Rectal smooth muscle tissue (tissue), 1 donor: ENCODE measurements around the gene ADCY2.

Experiments used
- H3K27ac ChIP-seq: one replicate; pipeline ENCODE4 v1.7.0; 2013; ENCODE audit warnings: low read depth, low read length, inconsistent platforms
- H3K27me3 ChIP-seq: one replicate; pipeline ENCODE4 v1.7.0; 2013; ENCODE audit warnings: low read length; ENCODE audit not compliant: control insufficient read depth, insufficient read depth
- H3K36me3 ChIP-seq: one replicate; pipeline ENCODE4 v1.7.0; 2013; ENCODE audit warnings: low read length; ENCODE audit not compliant: control insufficient read depth, insufficient read depth
- H3K4me1 ChIP-seq: one replicate; pipeline ENCODE4 v1.7.0; 2013; ENCODE audit warnings: low read length; ENCODE audit not compliant: control insufficient read depth, insufficient read depth
- H3K4me3 ChIP-seq: one replicate; pipeline ENCODE4 v1.7.0; 2013; ENCODE audit warnings: low read length
- H3K9ac ChIP-seq: one replicate; pipeline ENCODE4 v1.7.0; 2013; ENCODE audit warnings: low read length

The ADCY2 gene

DNA sequence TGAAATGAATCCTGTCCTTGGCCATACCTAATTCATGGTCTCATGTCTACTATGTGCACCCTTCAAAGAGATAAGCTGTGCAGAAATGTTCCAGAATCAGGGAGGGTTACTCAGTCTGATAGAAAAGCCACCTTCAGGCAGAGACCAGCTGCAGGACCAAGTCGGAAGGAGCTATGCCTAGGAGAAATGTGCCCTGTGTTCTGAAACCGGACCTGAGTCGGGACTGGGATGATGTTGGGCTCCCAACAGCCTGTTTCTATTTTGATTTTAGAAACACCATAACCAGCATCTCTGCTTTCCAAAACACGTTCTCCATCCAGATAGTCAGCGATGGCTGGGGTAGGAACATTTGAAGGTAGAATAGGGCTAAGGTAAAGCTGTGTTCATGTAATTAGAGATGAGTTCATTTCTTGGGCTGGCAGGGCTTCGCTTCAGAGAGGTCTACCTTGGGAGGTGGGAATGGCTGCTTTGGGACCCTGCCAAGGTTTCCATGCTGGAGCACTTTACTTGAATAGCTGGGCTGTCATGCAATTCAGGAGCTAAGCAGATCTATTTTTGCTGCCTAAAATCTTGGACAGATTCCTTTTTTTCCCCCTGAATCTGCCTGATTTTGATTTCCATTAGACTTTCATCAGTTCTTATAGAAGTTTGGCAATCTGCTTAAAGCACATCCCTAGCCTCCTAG is 2.8 kb downstream of the ADCY2 start:
- H3K27me3 ChIP-seq = no peaks in the 10 kb centered on the region

DNA sequence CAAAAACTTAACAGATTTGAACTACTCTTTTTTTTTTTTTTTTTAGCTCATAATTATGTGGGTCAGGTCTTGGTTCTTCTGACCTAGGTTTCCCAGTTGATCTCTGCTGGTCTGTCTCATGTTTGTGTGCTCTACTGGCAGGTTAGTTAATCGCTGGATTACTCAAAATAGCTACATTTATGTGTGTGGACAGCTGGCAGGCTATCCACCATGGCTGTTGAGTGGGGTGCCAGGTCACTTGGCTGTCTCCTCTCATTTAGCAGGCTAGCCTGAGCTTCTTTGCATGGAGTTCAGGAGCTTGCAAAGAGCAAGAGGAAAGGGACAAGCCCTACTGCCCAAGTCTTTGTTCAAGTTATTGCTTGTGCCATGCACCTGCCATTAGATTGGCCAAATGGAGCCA is 9.3 kb downstream of the ADCY2 start:
- no peak overlapping the region for H3K4me3 ChIP-seq
- no peaks in the 10 kb centered on the region for H3K36me3 ChIP-seq
- no peak overlapping the region for H3K9ac ChIP-seq
- H3K27ac ChIP-seq = no peak overlapping the region
- no peaks in the 10 kb centered on the region for H3K4me1 ChIP-seq
- no peaks in the 10 kb centered on the region for H3K27me3 ChIP-seq

More for the DNA sequence above, 2.8 kb downstream of the ADCY2 start:
- Histone ChIP-seq H3K4me3 (no peak overlapping the region), H3K36me3 (no peaks in the 10 kb centered on the region), H3K9ac (no peak overlapping the region), H3K27ac (no peak overlapping the region), H3K4me1 (no peaks in the 10 kb centered on the region)

DNA sequence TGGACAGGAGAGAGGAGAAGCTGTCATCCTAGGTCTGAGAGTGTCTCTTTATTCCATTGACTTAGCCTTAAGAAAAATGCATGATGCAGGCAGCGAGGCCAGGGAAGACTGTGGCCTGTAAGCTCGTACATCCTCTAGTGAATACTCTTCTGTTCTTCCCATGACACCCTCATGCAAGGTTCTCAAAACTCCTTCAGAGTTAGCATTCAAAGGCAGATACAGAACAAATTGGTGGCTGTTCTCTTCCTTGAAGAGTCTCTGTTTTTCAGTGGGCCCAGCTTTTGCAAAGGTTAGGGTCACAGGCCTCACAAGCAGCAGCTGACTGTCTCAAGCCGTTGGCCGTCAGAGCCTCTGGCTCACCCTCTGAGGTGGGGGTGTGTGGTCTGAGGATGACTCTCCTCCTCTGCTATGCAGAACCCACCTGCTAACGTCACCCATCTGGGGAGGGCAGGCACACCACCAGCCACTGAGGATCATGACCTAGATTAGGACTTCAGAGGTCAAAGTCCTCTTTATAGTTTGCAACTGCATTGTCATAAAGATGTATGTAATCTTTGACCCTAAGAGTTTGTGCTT is 15.1 kb downstream of the ADCY2 start:
- no peaks in the 10 kb centered on the region for H3K36me3 ChIP-seq
- no peak overlapping the region for H3K27ac ChIP-seq
- no peaks in the 10 kb centered on the region for H3K27me3 ChIP-seq
- H3K4me1 ChIP-seq = no peaks in the 10 kb centered on the region
- no peak overlapping the region for H3K9ac ChIP-seq
- no peak overlapping the region for H3K4me3 ChIP-seq

DNA sequence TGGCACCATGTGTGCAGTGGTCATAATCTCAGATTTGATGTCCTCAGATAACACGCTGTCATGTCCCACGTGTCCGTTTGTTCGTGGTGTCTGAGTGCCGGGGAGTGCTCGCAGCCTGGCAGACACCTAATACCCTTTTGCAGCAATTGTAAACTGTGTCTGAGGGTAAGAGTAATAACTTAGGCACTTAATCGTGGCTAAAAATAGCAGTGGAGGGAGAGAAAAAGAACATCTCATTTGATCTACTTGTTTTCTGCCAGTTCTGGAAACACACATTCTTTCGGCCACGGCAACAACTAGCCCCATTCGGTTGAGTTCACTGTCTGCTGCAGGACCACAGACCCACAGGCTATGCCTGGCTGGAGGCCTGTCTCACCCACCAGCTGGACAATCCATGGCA is 16.5 kb downstream of the ADCY2 start:
- Histone ChIP-seq H3K9ac (no peak overlapping the region), H3K27me3 (no peaks in the 10 kb centered on the region), H3K36me3 (no peaks in the 10 kb centered on the region), H3K4me1 (no peaks in the 10 kb centered on the region), H3K4me3 (no peak overlapping the region), H3K27ac (no peak overlapping the region)

DNA sequence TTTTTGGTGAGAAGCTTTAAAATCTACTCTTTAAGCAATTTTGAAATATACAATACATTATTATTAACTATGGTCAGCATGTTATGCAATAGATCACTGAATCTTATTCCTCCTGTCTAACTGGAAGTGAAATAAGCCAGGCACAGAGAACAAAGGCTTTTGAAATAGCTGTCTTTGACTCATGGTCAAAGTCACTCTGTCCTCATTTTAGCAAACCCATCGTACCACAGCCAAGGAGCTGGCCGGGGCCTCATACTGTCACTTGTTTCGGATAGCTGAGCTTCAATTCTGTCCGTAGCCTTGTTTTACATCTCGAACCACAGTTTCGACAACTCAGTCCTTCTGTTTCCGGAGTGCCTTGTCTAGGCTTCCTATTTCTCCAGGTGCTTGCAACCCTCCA is 19.2 kb downstream of the ADCY2 start:
- no peak overlapping the region for H3K9ac ChIP-seq
- no peak overlapping the region for H3K4me3 ChIP-seq
- H3K27ac ChIP-seq = no peak overlapping the region
- no peaks in the 10 kb centered on the region for H3K4me1 ChIP-seq
- H3K36me3 ChIP-seq = no peaks in the 10 kb centered on the region
- no peaks in the 10 kb centered on the region for H3K27me3 ChIP-seq

DNA sequence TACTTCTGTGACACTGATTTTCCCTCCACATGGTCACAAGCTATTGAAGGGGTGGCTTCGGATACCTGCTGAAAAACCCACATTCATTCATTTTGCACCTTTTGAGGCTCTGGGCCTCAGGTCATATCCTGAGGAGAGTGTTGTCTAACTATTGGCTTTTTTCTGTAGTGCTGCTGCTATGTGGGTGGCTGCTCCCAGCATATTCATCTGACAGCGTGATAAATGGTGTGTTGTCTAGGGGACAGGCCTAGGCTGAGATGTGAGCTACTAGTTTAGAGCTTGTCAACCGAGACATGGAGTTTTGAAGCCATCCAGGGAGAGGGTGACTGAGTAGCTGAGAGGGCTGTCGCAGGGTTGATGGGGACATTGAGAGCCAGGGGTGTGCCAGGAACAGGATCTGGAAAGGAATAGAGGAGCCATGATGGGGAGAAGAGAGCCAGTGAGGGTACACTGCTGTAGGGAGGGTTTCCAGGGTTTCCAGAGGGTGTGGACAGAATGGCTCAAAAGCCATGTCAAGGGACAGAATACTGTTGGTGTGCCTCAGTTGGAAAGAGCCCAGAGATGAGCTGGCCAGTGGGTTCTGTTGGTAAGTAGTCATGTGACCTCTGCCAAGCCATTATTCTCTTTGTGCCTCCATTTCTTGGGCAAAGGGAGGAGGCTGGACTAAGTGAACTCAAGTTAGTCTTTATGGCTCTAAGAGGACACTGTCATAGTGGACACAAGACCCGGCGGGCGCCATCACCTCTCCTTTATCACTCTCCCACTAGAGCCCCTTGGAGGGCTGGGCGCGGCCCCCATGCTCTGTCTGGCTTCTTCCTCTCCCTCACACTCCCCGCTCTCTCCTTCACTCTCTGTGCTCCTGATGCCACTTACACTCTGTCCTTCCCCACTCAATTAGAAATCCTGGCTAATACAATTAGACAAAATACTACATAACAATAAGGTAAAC is 19.9 kb downstream of the ADCY2 start:
- Histone ChIP-seq H3K4me3 (no peak overlapping the region), H3K27ac (no peak overlapping the region), H3K36me3 (no peaks in the 10 kb centered on the region), H3K9ac (no peak overlapping the region), H3K4me1 (no peaks in the 10 kb centered on the region), H3K27me3 (no peaks in the 10 kb centered on the region)

DNA sequence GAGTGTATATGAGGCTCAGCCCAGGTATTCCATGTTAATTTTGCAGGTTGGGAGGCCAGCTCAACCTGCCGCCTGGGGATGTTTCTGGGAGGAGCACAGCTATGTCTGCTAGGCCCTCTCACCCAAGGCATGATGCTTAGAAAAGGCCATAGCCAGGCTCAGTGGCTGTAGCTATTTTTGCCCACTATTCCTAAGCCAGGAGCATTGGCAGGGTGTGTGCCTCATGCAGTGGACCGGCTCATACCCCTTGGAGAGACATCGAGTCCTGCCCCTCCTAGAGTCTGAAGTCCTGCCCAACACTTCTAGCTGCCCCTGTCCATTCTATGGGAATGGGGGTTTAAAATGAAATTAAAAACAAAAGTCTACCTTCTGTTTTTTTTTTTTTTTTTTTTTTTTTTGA is 22.3 kb downstream of the ADCY2 start:
- Histone ChIP-seq H3K27me3 (no peaks in the 10 kb centered on the region), H3K4me1 (peaks cover 5% of the 10 kb centered on the region), H3K4me3 (no peak overlapping the region), H3K36me3 (no peaks in the 10 kb centered on the region), H3K27ac (no peak overlapping the region), H3K9ac (no peak overlapping the region)

DNA sequence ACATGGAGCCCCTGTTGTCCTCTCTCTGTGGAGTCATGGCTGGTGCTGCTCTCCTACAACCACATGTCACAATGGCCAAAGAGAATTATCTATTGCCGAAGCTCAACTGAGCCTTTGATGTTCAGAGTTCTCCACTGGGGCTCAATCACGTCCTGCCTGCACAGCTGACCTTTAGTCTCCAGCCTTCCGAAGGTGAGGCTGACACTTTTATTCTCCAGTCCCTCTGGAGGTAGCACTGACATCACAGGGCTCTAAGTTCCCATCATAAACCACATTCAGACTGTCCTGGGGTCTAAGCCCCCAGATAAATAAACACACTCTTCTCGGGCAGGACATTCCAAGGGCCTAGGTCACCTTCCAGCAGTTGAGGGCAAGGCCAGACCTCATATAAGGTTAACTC is 23.4 kb downstream of the ADCY2 start:
- H3K27ac ChIP-seq = no peak overlapping the region
- no peaks in the 10 kb centered on the region for H3K27me3 ChIP-seq
- H3K4me1 ChIP-seq = peaks cover 5% of the 10 kb centered on the region
- H3K36me3 ChIP-seq = no peaks in the 10 kb centered on the region
- H3K4me3 ChIP-seq = no peak overlapping the region
- H3K9ac ChIP-seq = no peak overlapping the region

DNA sequence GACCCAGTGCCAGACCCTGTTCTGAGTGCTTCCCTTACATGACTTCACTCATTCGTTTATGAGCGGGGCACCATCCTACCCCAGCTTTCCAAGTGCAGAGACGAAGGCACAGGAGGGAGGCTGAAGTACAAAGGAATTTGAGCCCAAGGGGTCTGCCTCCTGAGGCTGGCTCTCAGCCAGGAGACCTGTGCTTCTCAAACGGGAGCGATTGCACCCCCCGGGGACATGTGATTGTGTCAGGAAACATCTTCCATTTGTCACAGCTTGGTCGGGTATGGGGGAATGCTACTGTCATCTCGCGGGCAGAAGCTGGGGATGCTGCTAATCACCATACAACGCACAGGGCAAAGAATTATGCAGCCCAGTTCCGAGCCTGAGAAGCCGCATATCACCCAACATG is 23.9 kb downstream of the ADCY2 start:
- H3K9ac ChIP-seq = no peak overlapping the region
- H3K27me3 ChIP-seq = no peaks in the 10 kb centered on the region
- peaks cover 5% of the 10 kb centered on the region for H3K4me1 ChIP-seq
- no peak overlapping the region for H3K4me3 ChIP-seq
- no peak overlapping the region for H3K27ac ChIP-seq
- H3K36me3 ChIP-seq = no peaks in the 10 kb centered on the region

DNA sequence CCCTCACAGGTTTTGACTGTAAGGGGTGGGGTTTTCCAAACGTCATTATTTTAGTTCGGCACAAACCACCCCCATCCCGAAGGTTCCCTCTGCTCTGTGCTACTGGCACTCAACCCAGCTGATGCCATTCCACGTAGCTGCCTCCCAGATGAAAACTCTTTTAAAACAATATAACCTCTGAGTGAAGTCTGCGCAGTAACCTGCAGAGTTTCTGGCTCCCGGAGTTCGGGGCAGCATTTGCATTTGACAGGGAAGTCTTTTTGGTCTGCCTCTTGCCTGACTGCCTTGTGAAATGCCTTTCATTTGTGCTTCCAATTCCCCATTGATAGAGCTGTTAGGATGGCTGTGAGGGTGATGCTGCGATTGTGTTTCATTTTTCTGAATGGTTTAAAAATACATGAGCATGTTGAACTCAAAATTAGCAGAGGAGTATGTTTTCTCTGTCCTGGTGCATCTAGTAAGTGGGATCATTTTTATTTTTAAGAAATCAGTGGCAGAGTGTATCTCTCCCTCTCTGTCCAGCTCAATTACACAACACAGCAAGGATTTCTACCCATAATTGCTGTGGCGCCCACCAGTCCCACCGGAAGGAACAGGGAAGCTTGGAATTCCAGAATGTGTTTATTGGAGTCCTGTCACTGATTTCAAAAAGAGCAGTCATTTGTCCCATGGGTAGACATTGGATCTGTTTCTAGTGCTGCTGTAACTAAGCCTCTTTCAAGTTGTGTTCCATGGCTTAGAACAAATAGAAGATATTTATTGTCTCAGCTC is 24.8 kb downstream of the ADCY2 start:
- H3K27ac ChIP-seq = no peak overlapping the region
- H3K4me3 ChIP-seq = no peak overlapping the region
- H3K9ac ChIP-seq = no peak overlapping the region
- H3K27me3 ChIP-seq = no peaks in the 10 kb centered on the region
- no peaks in the 10 kb centered on the region for H3K36me3 ChIP-seq
- H3K4me1 ChIP-seq = peaks cover 5% of the 10 kb centered on the region

DNA sequence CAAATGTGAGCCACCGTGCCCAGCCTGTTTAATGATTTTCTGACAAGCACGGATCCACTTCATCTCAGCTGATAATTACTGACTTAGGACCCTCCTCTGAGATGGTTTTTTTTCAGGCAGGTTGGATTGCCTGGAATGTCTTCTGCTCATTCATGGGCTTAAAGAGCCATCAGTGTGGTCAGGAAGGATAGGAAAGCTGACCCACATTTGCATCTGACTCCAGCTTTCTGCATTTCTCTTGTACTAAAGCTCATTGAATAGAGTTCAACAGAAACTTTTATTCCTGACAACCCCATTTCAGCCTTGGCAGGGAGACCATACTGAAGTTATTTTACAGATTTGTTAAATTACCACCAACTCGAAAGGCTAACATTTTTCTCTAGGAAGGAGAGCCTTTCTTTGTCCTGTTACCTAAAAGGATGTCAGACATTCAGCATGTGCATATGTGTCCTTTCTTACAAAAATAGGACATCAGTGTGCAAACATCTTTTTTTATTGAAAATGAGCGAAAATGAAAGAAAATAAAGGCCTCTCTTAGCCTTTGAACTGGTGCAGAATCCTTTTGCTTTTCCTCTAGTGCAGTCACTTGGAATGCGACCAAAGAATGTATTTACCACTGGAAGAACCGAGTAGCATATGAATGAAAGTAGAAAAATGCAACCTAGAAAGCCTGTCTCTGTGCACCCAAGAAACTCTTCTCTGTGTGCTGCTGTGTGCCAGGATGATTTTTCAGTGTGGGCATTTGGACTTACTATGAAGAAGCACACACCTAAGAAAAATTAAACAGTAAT is 26.6 kb downstream of the ADCY2 start:
- Histone ChIP-seq H3K4me3 (no peak overlapping the region), H3K27me3 (no peaks in the 10 kb centered on the region), H3K4me1 (peaks cover 5% of the 10 kb centered on the region), H3K36me3 (no peaks in the 10 kb centered on the region), H3K9ac (no peak overlapping the region), H3K27ac (no peak overlapping the region)
